NCI-H345 treated with DMSO at 0.1 percent for 48 hours (cell line): ENCODE data around the gene IL17RD.

ENCODE experiments used
- DNase-seq: peaks from one replicate; lab custom pipeline; 2025; ENCODE audit not compliant: unreplicated experiment; lab: John Stamatoyannopoulos, UW

IL17RD gene

GRCh38 chr3:57164657-57165573 is at the start of gene IL17RD:
Gene IL17RD (minus strand): TSS chr3:57165353. CDS start chr3:57165286, 67 bp downstream.
- peak; percentile 34 for DNase-seq

- no peak for DNase-seq
Observed at GRCh38 chr3:57206423-57206822, 41.3 kb upstream of the IL17RD start.

- no peak for DNase-seq
Observed at GRCh38 chr3:57199895-57200297, 34.7 kb upstream of the IL17RD start, which contains the start of gene HESX1. Gene HESX1 (minus strand): TSS chr3:57199978. CDS start chr3:57199918, 60 bp downstream.

- no peak for DNase-seq
Observed at GRCh38 chr3:57194641-57195040, 29.5 kb upstream of the IL17RD start.

GRCh38 chr3:57192028-57192427 is 26.9 kb upstream of the IL17RD start:
- DNase-seq = no peak

GRCh38 chr3:57184526-57184925 is 19.4 kb upstream of the IL17RD start:
- DNase-seq = no peak

GRCh38 chr3:57179580-57180410 is 14.6 kb upstream of the IL17RD start:
- DNase-seq = no peak

- DNase-seq = no peak
Observed at GRCh38 chr3:57176045-57176444, 10.9 kb upstream of the IL17RD start.

GRCh38 chr3:57173687-57174086 is 8.5 kb upstream of the IL17RD start:
- DNase-seq = no peak

GRCh38 chr3:57170946-57171345 is 5.8 kb upstream of the IL17RD start:
- DNase-seq = no peak

GRCh38 chr3:57169872-57170623 is 4.9 kb upstream of the IL17RD start:
- DNase-seq = peak; percentile 47

- no peak for DNase-seq
Observed at GRCh38 chr3:57169108-57169507, 4.0 kb upstream of the IL17RD start.

GRCh38 chr3:57168151-57168550 is 3.0 kb upstream of the IL17RD start:
- DNase-seq = no peak

GRCh38 chr3:57166660-57167059 is 1.5 kb upstream of the IL17RD start:
- no peak for DNase-seq

- DNase-seq = no peak
Observed at GRCh38 chr3:57165641-57166040, 488 bp upstream of the IL17RD start.

- no peak for DNase-seq
Observed at GRCh38 chr3:57164217-57164656, 916 bp downstream of the IL17RD start.

GRCh38 chr3:57163751-57164150 is 1.4 kb downstream of the IL17RD start:
- DNase-seq = no peak

GRCh38 chr3:57161915-57162314 is 3.2 kb downstream of the IL17RD start:
- no peak for DNase-seq

GRCh38 chr3:57160765-57161538 is 4.2 kb downstream of the IL17RD start:
- DNase-seq = no peak

- DNase-seq = no peak
Observed at GRCh38 chr3:57160076-57160764, 4.9 kb downstream of the IL17RD start.
